K562 (cell line): Measurements from ENCODE around the gene AKIRIN1. TPM values are rescaled to one million over a fixed set of nuclear protein-coding genes. Genes with fewer than 3 reads are reported as not detected.

Experiments used
- ATAC-seq: fragments of 200-7000 bp; cut with Tn5 transposase; 3 replicates; pipeline ENCODE4 v1.9.1; 2020; ENCODE audit warnings: moderate library complexity
- BruUV-seq: library from RNA; stranded (reverse); fragments of 400-500 nt; replicated peaks from 2 replicates; lab custom pipeline; 2021; lab: Mats Ljungman, UMichigan
- CTCF ChIA-PET: fragments of 300-600 bp; formaldehyde crosslinking; extraction: SDS; loops from one replicate; lab custom pipeline; 2021; ENCODE audit warnings: low intra/inter-chr PET ratio; lab: Yijun Ruan, JAX
- POLR2A ChIA-PET: fragments of 300-600, 350-650 bp; sonication (Branson Sonifier 250); formaldehyde crosslinking; extraction: SDS; loops from one replicate; lab custom pipeline; 2021; ENCODE audit warnings: antibody characterized with exemption, inconsistent platforms; lab: Yijun Ruan, JAX
- DNase-seq, 4 experiments: peaks; one replicate each; pipeline versions ENCODE4 v3.0.0 to v3.0.0-alpha.2; 2011 to 2018; ENCODE audit warnings: low spot score in 3 of 4, mixed read lengths in 3 of 4; ENCODE audit errors: extremely low read depth in 1 of 4
- FAIRE-seq: peaks from 2 replicates; lab custom pipeline; 2011; peaks lifted over from hg19 to GRCh38; lab: Jason Lieb, UNC
- H2AFZ ChIP-seq: 2 replicates; pipeline ENCODE4 v1.6.0; 2011; ENCODE audit warnings: low read depth, low read length, control low read depth, inconsistent platforms
- H3K27ac ChIP-seq: fragments of 200-600 bp; 3 replicates; pipeline ENCODE4 v1.8.0; 2011; ENCODE audit warnings: low read depth, mild to moderate bottlenecking, control low read depth, inconsistent platforms, low read length, moderate library complexity, mixed read lengths; ENCODE audit errors: extremely low read depth
- H3K27me3 ChIP-seq, 2 experiments: fragments of 300-600 bp in 1 of 2; 2 replicates in 1 of 2; 3 replicates in 1 of 2; pipeline versions ENCODE4 v1.6.0 to v1.8.0; 2011; ENCODE audit warnings: inconsistent platforms in 2 of 2, low read length in 2 of 2, mild to moderate bottlenecking in 1 of 2, mixed read lengths in 1 of 2, moderate library complexity in 1 of 2; ENCODE audit not compliant: control insufficient read depth in 2 of 2, insufficient read depth in 2 of 2
- H3K36me3 ChIP-seq: fragments of 300-600 bp; 3 replicates; pipeline ENCODE4 v1.8.0; 2011; ENCODE audit warnings: mild to moderate bottlenecking, low read length, inconsistent platforms; ENCODE audit not compliant: control insufficient read depth, insufficient read depth
- H3K4me1 ChIP-seq, 2 experiments: fragments of 200-600 bp in 1 of 2; replicated peaks in 1 of 2; 2 replicates in 1 of 2; 3 replicates in 1 of 2; pipeline versions ENCODE4 v1.5.1 to v1.8.0; 2011; ENCODE audit warnings: inconsistent platforms in 2 of 2, low read length in 2 of 2, mild to moderate bottlenecking in 1 of 2, mixed read lengths in 1 of 2, moderate library complexity in 1 of 2; ENCODE audit not compliant: control insufficient read depth in 2 of 2, insufficient read depth in 2 of 2
- H3K4me2 ChIP-seq: 2 replicates; pipeline ENCODE4 v1.6.1; 2011; ENCODE audit warnings: low read length, control low read depth, inconsistent platforms, mixed read lengths; ENCODE audit not compliant: insufficient read depth
- H3K4me3 ChIP-seq: fragments of 200-600 bp; sonication (generic), shearing (Covaris generic); 2 replicates; pipeline ENCODE4 v1.5.1; 2016; ENCODE audit warnings: control low read depth, inconsistent platforms
- H3K79me2 ChIP-seq: fragments of 200-600 bp; 3 replicates; pipeline ENCODE4 v1.8.0; 2011; ENCODE audit warnings: low read length, inconsistent platforms; ENCODE audit not compliant: control insufficient read depth, insufficient read depth
- H3K9ac ChIP-seq, 2 experiments: 2 replicates each; pipeline versions ENCODE4 v1.6.0 to v1.6.1; 2011; ENCODE audit warnings: low read depth in 2 of 2, low read length in 2 of 2, control low read depth in 1 of 2, inconsistent platforms in 1 of 2, mild to moderate bottlenecking in 1 of 2, mixed read lengths in 1 of 2; ENCODE audit not compliant: insufficient read depth in 1 of 2
- H3K9me1 ChIP-seq: one replicate; pipeline ENCODE4 v1.6.0; 2011; ENCODE audit warnings: inconsistent platforms, mild to moderate bottlenecking, low read length, moderate library complexity; ENCODE audit not compliant: control insufficient read depth, insufficient read depth
- H3K9me3 ChIP-seq: replicated peaks from 2 replicates; pipeline ENCODE4 v1.5.1; 2011; ENCODE audit warnings: low read depth, low read length, inconsistent platforms; ENCODE audit not compliant: control insufficient read depth, insufficient read depth
- H4K20me1 ChIP-seq: replicated peaks from 2 replicates; pipeline ENCODE4 v1.6.1; 2011; ENCODE audit warnings: low read length, inconsistent platforms, mixed read lengths; ENCODE audit not compliant: control insufficient read depth, insufficient read depth
- ESRRB ChIP-seq: fragments of 250-450 bp; sonication (Bioruptor Pico); IDR thresholded peaks from 2 replicates; pipeline ENCODE4 v1.5.0; 2020; ENCODE audit warnings: mild to moderate bottlenecking, moderate library complexity, borderline replicate concordance
- MYNN ChIP-seq, 2 experiments: sonication (generic); formaldehyde crosslinking in 1 of 2; IDR thresholded peaks; 2 replicates each; pipeline versions ENCODE4 v1.5.0 to v1.6.1; 2016 to 2020; ENCODE audit warnings: antibody characterized with exemption in 1 of 2, missing genetic modification reagents in 1 of 2
- SLC30A9 ChIP-seq: fragments of 250-450 bp; sonication (Bioruptor Pico); IDR thresholded peaks from 2 replicates; pipeline ENCODE4 v1.8.0; 2022; ENCODE audit warnings: mild to moderate bottlenecking, moderate library complexity
- WGBS: fragments of 100-300 bp; shearing (Covaris generic); methylation state at CpG from one replicate; pipeline ENCODE4 v1.1.6; 2016; ENCODE audit warnings: low coverage, mixed read lengths; ENCODE audit not compliant: insufficient coverage; ENCODE audit errors: missing lambda C conversion rate; 5-methylcytosine and 5-hydroxymethylcytosine counted together
- in situ Hi-C: fragments of 300-500 bp; cut with MboI; formaldehyde crosslinking; loops from 4 replicates; pipeline ENCODE4 v1.15.0; 2018; ENCODE audit warnings: inconsistent platforms, mixed read lengths
- intact Hi-C: fragments of 100-400 bp; cut with micrococcal nuclease; formaldehyde crosslinking; loops from 2 replicates; pipeline ENCODE4 v1.14.2; 2022
- polyA plus RNA-seq, 8 experiments: library from polyadenylated mRNA; depleted of rRNA in 4 of 8; stranded (reverse) in 5 of 8; unstranded in 3 of 8; fragments of >200 nt; fragmentation: Nextera tagmentation in 2 of 8; fragmentation: Illumina TruSeq in 1 of 8; extraction: Ambion mirVana in 2 of 8; extraction: Trizol in 1 of 8; gene quantifications; 2 replicates each; pipeline versions ENCODE4 v1.2.1 to v1.2.3, GENCODE V29; 2011 to 2014; ENCODE audit warnings: inconsistent platforms in 1 of 8, missing spikeins in 1 of 8
- total RNA-seq, 7 experiments: library from RNA; depleted of rRNA in 6 of 7; stranded (reverse); fragments of >200 nt in 6 of 7; fragmentation: Illumina TruSeq in 2 of 7; extraction: Trizol in 2 of 7; gene quantifications; 2 replicates each; pipeline versions ENCODE4 v1.2.1 to v1.2.3, GENCODE V29; 2011 to 2021; ENCODE audit warnings: low replicate concordance in 1 of 7
- TF ChIP-seq, protein P1 (sequence below): sonication (generic); formaldehyde crosslinking; IDR thresholded peaks from 2 replicates; pipeline ENCODE4 v1.8.0; 2023; ENCODE audit warnings: mild to moderate bottlenecking, missing genetic modification reagents
- TF ChIP-seq, protein P2 (sequence below): fragments of 450-650 bp; formaldehyde crosslinking; IDR thresholded peaks from 2 replicates; pipeline ENCODE4 v1.4.0; 2020; ENCODE audit warnings: mild to moderate bottlenecking, moderate library complexity

AKIRIN1 gene
- total and polyA plus RNA-seq, 9 of the 15 experiments (the other 6 are each of a cell fraction or from before 2014, with no cell fraction given): 11.5 to 139 (median 83.4) TPM

GRCh38 chr1:39001516-39002421 is 10.7 kb downstream of the AKIRIN1 start (continued):
- TF ChIP-seq, protein P1, sequence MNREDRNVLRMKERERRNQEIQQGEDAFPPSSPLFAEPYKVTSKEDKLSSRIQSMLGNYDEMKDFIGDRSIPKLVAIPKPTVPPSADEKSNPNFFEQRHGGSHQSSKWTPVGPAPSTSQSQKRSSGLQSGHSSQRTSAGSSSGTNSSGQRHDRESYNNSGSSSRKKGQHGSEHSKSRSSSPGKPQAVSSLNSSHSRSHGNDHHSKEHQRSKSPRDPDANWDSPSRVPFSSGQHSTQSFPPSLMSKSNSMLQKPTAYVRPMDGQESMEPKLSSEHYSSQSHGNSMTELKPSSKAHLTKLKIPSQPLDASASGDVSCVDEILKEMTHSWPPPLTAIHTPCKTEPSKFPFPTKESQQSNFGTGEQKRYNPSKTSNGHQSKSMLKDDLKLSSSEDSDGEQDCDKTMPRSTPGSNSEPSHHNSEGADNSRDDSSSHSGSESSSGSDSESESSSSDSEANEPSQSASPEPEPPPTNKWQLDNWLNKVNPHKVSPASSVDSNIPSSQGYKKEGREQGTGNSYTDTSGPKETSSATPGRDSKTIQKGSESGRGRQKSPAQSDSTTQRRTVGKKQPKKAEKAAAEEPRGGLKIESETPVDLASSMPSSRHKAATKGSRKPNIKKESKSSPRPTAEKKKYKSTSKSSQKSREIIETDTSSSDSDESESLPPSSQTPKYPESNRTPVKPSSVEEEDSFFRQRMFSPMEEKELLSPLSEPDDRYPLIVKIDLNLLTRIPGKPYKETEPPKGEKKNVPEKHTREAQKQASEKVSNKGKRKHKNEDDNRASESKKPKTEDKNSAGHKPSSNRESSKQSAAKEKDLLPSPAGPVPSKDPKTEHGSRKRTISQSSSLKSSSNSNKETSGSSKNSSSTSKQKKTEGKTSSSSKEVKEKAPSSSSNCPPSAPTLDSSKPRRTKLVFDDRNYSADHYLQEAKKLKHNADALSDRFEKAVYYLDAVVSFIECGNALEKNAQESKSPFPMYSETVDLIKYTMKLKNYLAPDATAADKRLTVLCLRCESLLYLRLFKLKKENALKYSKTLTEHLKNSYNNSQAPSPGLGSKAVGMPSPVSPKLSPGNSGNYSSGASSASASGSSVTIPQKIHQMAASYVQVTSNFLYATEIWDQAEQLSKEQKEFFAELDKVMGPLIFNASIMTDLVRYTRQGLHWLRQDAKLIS (CRISPR knock-in tag): no peak
- TF ChIP-seq, all 486 proteins: peak for 0

DNA sequence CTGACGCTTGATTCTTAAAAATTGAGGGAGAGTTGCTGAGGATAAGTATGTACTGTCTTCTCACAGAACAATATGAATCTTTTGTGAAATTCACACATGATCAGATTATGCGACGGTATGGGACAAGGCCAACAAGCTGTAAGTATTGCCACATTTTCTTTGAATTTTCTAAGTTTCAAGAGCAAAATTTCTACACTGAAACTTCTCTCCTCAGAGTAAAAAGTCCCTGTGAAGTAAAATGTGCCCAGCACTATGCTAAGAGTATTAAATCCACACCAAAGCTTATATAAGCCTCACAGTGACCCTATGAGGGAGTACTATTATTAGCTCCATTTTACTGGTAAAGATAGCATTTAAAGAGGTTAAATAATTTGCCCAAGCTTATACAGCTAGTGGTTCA is 12.2 kb downstream of the AKIRIN1 start:
- Histone ChIP-seq H3K79me2 (peaks cover 14% of the 10 kb centered on the region), H3K4me1 (no peaks in the 10 kb centered on the region), H3K9me3 (no peaks in the 10 kb centered on the region), H3K36me3 (peaks cover 98% of the 10 kb centered on the region), H3K9ac (no peak overlapping the region), H3K27ac (no peak overlapping the region), H2AFZ (no peak overlapping the region), H3K27me3 (no peaks in the 10 kb centered on the region), H4K20me1 (no peaks in the 10 kb centered on the region), H3K4me3 (no peak overlapping the region), H3K4me2 (no peak overlapping the region), H3K9me1 (no peaks in the 10 kb centered on the region)
- ATAC-seq (no peak), FAIRE-seq (no peak), DNase-seq (no peak)
- no TSS peak for BruUV-seq
- intact Hi-C loops (no loop called here), in situ Hi-C loops (no loop called here)
- WGBS: 92% methylated on average over 3 of the region's 3 CpGs
- TF ChIP-seq ESRRB (CRISPR knock-in tag): no peak
- TF ChIP-seq MYNN (IDR thresholded peaks at IDR 0.05): no peak
- no peak for TF ChIP-seq MYNN (CRISPR knock-in tag; IDR thresholded peaks at IDR 0.05)
- TF ChIP-seq, protein P2, sequence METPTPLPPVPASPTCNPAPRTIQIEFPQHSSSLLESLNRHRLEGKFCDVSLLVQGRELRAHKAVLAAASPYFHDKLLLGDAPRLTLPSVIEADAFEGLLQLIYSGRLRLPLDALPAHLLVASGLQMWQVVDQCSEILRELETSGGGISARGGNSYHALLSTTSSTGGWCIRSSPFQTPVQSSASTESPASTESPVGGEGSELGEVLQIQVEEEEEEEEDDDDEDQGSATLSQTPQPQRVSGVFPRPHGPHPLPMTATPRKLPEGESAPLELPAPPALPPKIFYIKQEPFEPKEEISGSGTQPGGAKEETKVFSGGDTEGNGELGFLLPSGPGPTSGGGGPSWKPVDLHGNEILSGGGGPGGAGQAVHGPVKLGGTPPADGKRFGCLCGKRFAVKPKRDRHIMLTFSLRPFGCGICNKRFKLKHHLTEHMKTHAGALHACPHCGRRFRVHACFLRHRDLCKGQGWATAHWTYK: no peak
- TF ChIP-seq SLC30A9 (CRISPR knock-in tag): no peak
- CTCF ChIA-PET: no interaction called here
- POLR2A ChIA-PET: interaction anchor here (0.5 to 3.0 kb wide), 8 partner anchors 15 to 703 kb away, joined by 3 to 11 read pairs (median 4); partner anchors contain the start of genes MYCBP and NDUFS5
